GM19023 (cell line): ENCODE results near the gene COPE.
"Not testable (repeated sequence)": the region's sequence is repeated elsewhere in the genome, so short reads cannot be mapped to it uniquely, and the experiment has no call there.

Experiments used
- ATAC-seq: cut with Tn5 transposase; IDR thresholded peaks from one replicate; pipeline ENCODE4 v1.9.1; 2021; ENCODE audit warnings: mild to moderate bottlenecking, moderate library complexity; ENCODE audit not compliant: unreplicated experiment

Gene COPE

GRCh38 chr19:18919086-18919899 lies at the start of gene COPE, which contains the start of gene DDX49:
COPE (minus strand) TSS chr19:18919387; CDS start chr19:18919348, 39 bp downstream.
DDX49 (plus strand) TSS chr19:18919715; CDS start chr19:18919742, 27 bp downstream.
- peak; percentile 93 for ATAC-seq

GRCh38 chr19:18967358-18968146 lies 48.4 kb upstream of the COPE start:
- ATAC-seq, result no peak

- ATAC-seq, result no peak
Measured at GRCh38 chr19:18966307-18966706, 47.1 kb upstream of the COPE start.

GRCh38 chr19:18964121-18964520 lies 44.9 kb upstream of the COPE start:
- ATAC-seq, result no peak

- ATAC-seq, result no peak
Measured at GRCh38 chr19:18961767-18962620, 42.8 kb upstream of the COPE start.

GRCh38 chr19:18960370-18960769 lies 41.2 kb upstream of the COPE start:
- no peak for ATAC-seq

GRCh38 chr19:18955042-18955441 lies 35.9 kb upstream of the COPE start:
- no peak for ATAC-seq

GRCh38 chr19:18954094-18954493 lies 34.9 kb upstream of the COPE start:
- ATAC-seq, result no peak

- not testable (repeated sequence) for ATAC-seq
Measured at GRCh38 chr19:18952364-18953003, 33.3 kb upstream of the COPE start.

GRCh38 chr19:18951721-18952281 lies 32.6 kb upstream of the COPE start:
- no peak for ATAC-seq

- ATAC-seq, result no peak
Measured at GRCh38 chr19:18949858-18950257, 30.7 kb upstream of the COPE start.

GRCh38 chr19:18948976-18949356 lies 29.8 kb upstream of the COPE start:
- no peak for ATAC-seq

GRCh38 chr19:18948075-18948975 lies 29.1 kb upstream of the COPE start:
- ATAC-seq, result no peak

- no peak for ATAC-seq
Measured at GRCh38 chr19:18946918-18947317, 27.7 kb upstream of the COPE start.

- no peak for ATAC-seq
Measured at GRCh38 chr19:18946335-18946734, 27.1 kb upstream of the COPE start.

- no peak for ATAC-seq
Measured at GRCh38 chr19:18945297-18945696, 26.1 kb upstream of the COPE start.

- no peak for ATAC-seq
Measured at GRCh38 chr19:18943465-18943864, 24.3 kb upstream of the COPE start.

GRCh38 chr19:18942692-18943091 lies 23.5 kb upstream of the COPE start:
- ATAC-seq, result no peak

GRCh38 chr19:18941628-18942354 lies 22.6 kb upstream of the COPE start:
- ATAC-seq, result no peak
